ENCODE measurements around the gene SLC22A6.
A peak's percentile ranks its signal among the peaks of the same experiment; 100 is the strongest.

SLC22A6 gene

GRCh38 chr11:62931499-62932278 lies 53.1 kb downstream of the SLC22A6 start:
- Histone ChIP-seq H2BK120ac (ENCODE audit: low read depth, low read length) (no peak overlapping the region), H3K27me3 (ENCODE audit: control insufficient read depth in 3 of 3, insufficient read depth in 3 of 3, low read depth in 1 of 3, low read length in 3 of 3) (peaks cover 6 to 50% (median 19%) of the 10 kb centered on the region in 3 experiments)
- WGBS, 2 donors (ENCODE audit: extremely low coverage in 2 of 2, insufficient read length in 2 of 2, insufficient replicate concordance in 1 of 2) = no CpG with 5 or more reads among the region's 8 CpGs

GRCh38 chr11:62930666-62931065 lies 54.1 kb downstream of the SLC22A6 start:
- H2BK120ac ChIP-seq (ENCODE audit: low read depth, low read length) = no peak overlapping the region
- no peak overlapping the region for H4K8ac ChIP-seq (ENCODE audit: low read depth, low read length)
- H3K14ac ChIP-seq (ENCODE audit: low read length) = no peak overlapping the region
- no peak overlapping the region for H3K4me3 ChIP-seq (ENCODE audit: low read length in 2 of 2)
- H3K18ac ChIP-seq (ENCODE audit: low read length) = no peak overlapping the region
- peaks cover 16 to 60% (median 29%) of the 10 kb centered on the region in 3 experiments for H3K27me3 ChIP-seq (ENCODE audit: control insufficient read depth in 3 of 3, insufficient read depth in 3 of 3, low read depth in 1 of 3, low read length in 3 of 3)
- H3K36me3 ChIP-seq (replicated peaks in 1 of 2; ENCODE audit: control insufficient read depth in 2 of 2, insufficient read depth in 2 of 2, low read length in 2 of 2) = no peaks in the 10 kb centered on the region
- H3K9me3 ChIP-seq (replicated peaks in 1 of 2; ENCODE audit: control insufficient read depth in 2 of 2, insufficient read depth in 1 of 2, low read depth in 1 of 2, low read length in 2 of 2) = peaks cover 0 to 1% of the 10 kb centered on the region in 2 donors
- no peak overlapping the region for H2AK5ac ChIP-seq (ENCODE audit: low read depth, low read length)
- no peak overlapping the region for H2AFZ ChIP-seq (ENCODE audit: low read length)
- no CpG with 5 or more reads among the region's 1 CpG for WGBS, 2 donors (ENCODE audit: extremely low coverage in 2 of 2, insufficient read length in 2 of 2, insufficient replicate concordance in 1 of 2)
- H3K4me2 ChIP-seq (ENCODE audit: insufficient read depth, low read length, poor library complexity, severe bottlenecking) = no peak overlapping the region
- no peak overlapping the region for H3K27ac ChIP-seq (replicated peaks; ENCODE audit: low read length)
- H2BK12ac ChIP-seq (ENCODE audit: low read length) = no peak overlapping the region
- H3K23ac ChIP-seq (ENCODE audit: low read depth, low read length, poor library complexity) = no peak overlapping the region
- no peak overlapping the region for H3K9ac ChIP-seq (ENCODE audit: low read depth, low read length, poor library complexity)
- no peaks in the 10 kb centered on the region for H3K79me1 ChIP-seq (ENCODE audit: low read depth, low read length)
- no peak overlapping the region for H3K4ac ChIP-seq (ENCODE audit: low read length)
- H2BK5ac ChIP-seq (ENCODE audit: low read length) = no peak overlapping the region
- no peak overlapping the region for H2BK15ac ChIP-seq (ENCODE audit: low read length)
- peaks cover 0 to 16% of the 10 kb centered on the region in 2 donors for H3K4me1 ChIP-seq (ENCODE audit: control insufficient read depth in 2 of 2, insufficient read depth in 1 of 2, low read depth in 1 of 2, low read length in 2 of 2)
- DNase-seq (ENCODE audit: low spot score) = no peak
- no peak overlapping the region for H4K91ac ChIP-seq (ENCODE audit: low read depth, low read length, poor library complexity)

More at GRCh38 chr11:62931499-62932278, 53.1 kb downstream of the SLC22A6 start:
- peaks cover 0 to 1% of the 10 kb centered on the region in 2 donors for H3K9me3 ChIP-seq (replicated peaks in 1 of 2; ENCODE audit: control insufficient read depth in 2 of 2, insufficient read depth in 1 of 2, low read depth in 1 of 2, low read length in 2 of 2)
- H2BK5ac ChIP-seq (ENCODE audit: low read length) = no peak overlapping the region
- no peak overlapping the region for H3K23ac ChIP-seq (ENCODE audit: low read depth, low read length, poor library complexity)
- no peak overlapping the region for H3K4ac ChIP-seq (ENCODE audit: low read length)
- no peak overlapping the region for H3K4me3 ChIP-seq (ENCODE audit: low read length in 2 of 2)
- no peak overlapping the region for H3K27ac ChIP-seq (replicated peaks; ENCODE audit: low read length)
- no peak overlapping the region for H2AK5ac ChIP-seq (ENCODE audit: low read depth, low read length)
- H4K91ac ChIP-seq (ENCODE audit: low read depth, low read length, poor library complexity) = no peak overlapping the region
- H3K36me3 ChIP-seq (replicated peaks in 1 of 2; ENCODE audit: control insufficient read depth in 2 of 2, insufficient read depth in 2 of 2, low read length in 2 of 2) = no peaks in the 10 kb centered on the region
- H2BK15ac ChIP-seq (ENCODE audit: low read length) = no peak overlapping the region
- H4K8ac ChIP-seq (ENCODE audit: low read depth, low read length) = no peak overlapping the region
- H3K18ac ChIP-seq (ENCODE audit: low read length) = no peak overlapping the region
- H2BK12ac ChIP-seq (ENCODE audit: low read length) = no peak overlapping the region
- peaks cover 0 to 9% of the 10 kb centered on the region in 2 donors for H3K4me1 ChIP-seq (ENCODE audit: control insufficient read depth in 2 of 2, insufficient read depth in 1 of 2, low read depth in 1 of 2, low read length in 2 of 2)
- H3K4me2 ChIP-seq (ENCODE audit: insufficient read depth, low read length, poor library complexity, severe bottlenecking) = no peak overlapping the region
- no peak overlapping the region for H3K14ac ChIP-seq (ENCODE audit: low read length)
- no peak overlapping the region for H2AFZ ChIP-seq (ENCODE audit: low read length)
- no peaks in the 10 kb centered on the region for H3K79me1 ChIP-seq (ENCODE audit: low read depth, low read length)
- no peak overlapping the region for H3K9ac ChIP-seq (ENCODE audit: low read depth, low read length, poor library complexity)
- DNase-seq (ENCODE audit: low spot score) = no peak

DNA sequence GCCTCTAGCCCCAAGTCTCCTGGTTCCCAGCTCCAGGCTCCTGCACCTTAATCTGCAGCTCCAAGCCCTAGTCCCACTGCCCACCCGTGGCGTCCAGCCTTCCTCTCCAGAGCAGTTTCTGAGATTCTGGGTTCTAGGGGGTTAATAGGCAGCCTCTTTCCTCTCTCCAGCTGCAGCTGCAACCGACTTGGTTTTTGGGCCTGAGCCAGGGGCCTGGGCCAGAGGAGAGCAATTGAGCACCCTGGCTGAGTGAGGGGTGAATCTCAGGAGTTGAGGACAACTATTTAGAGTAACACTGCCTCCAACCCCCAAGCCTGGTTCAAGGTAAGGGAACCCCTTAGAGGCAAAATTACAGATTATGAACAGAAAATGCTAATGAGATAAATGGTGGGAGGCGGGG lies 54.6 kb downstream of the SLC22A6 start:
- Histone ChIP-seq H3K79me1 (ENCODE audit: low read depth, low read length) (no peaks in the 10 kb centered on the region), H4K8ac (ENCODE audit: low read depth, low read length) (no peak overlapping the region), H3K9ac (ENCODE audit: low read depth, low read length, poor library complexity) (no peak overlapping the region), H3K27me3 (ENCODE audit: control insufficient read depth in 3 of 3, insufficient read depth in 3 of 3, low read depth in 1 of 3, low read length in 3 of 3) (peaks cover 19 to 66% (median 34%) of the 10 kb centered on the region in 3 experiments), H4K91ac (ENCODE audit: low read depth, low read length, poor library complexity) (no peak overlapping the region), H3K4ac (ENCODE audit: low read length) (no peak overlapping the region), H3K4me1 (ENCODE audit: control insufficient read depth in 2 of 2, insufficient read depth in 1 of 2, low read depth in 1 of 2, low read length in 2 of 2) (peaks cover 0 to 18% of the 10 kb centered on the region in 2 donors), H3K23ac (ENCODE audit: low read depth, low read length, poor library complexity) (no peak overlapping the region), H2AFZ (ENCODE audit: low read length) (no peak overlapping the region), H3K9me3 (replicated peaks in 1 of 2; ENCODE audit: control insufficient read depth in 2 of 2, insufficient read depth in 1 of 2, low read depth in 1 of 2, low read length in 2 of 2) (peaks cover 0 to 1% of the 10 kb centered on the region in 2 donors), H3K18ac (ENCODE audit: low read length) (no peak overlapping the region), H2BK12ac (ENCODE audit: low read length) (peak overlapping the region; percentile 30), H3K4me3 (ENCODE audit: low read length in 2 of 2) (no peak overlapping the region), H3K27ac (replicated peaks; ENCODE audit: low read length) (no peak overlapping the region), H2AK5ac (ENCODE audit: low read depth, low read length) (no peak overlapping the region), H2BK15ac (ENCODE audit: low read length) (no peak overlapping the region), H3K4me2 (ENCODE audit: insufficient read depth, low read length, poor library complexity, severe bottlenecking) (no peak overlapping the region), H3K36me3 (replicated peaks in 1 of 2; ENCODE audit: control insufficient read depth in 2 of 2, insufficient read depth in 2 of 2, low read length in 2 of 2) (no peaks in the 10 kb centered on the region), H2BK5ac (ENCODE audit: low read length) (no peak overlapping the region), H3K14ac (ENCODE audit: low read length) (no peak overlapping the region), H2BK120ac (ENCODE audit: low read depth, low read length) (no peak overlapping the region)
- DNase-seq (ENCODE audit: low spot score) = no peak
- no CpG with 5 or more reads among the region's 4 CpGs for WGBS, 2 donors (ENCODE audit: extremely low coverage in 2 of 2, insufficient read length in 2 of 2, insufficient replicate concordance in 1 of 2)

GRCh38 chr11:62928011-62928410 lies 56.8 kb downstream of the SLC22A6 start:
- Histone ChIP-seq H3K9me3 (replicated peaks in 1 of 2; ENCODE audit: control insufficient read depth in 2 of 2, insufficient read depth in 1 of 2, low read depth in 1 of 2, low read length in 2 of 2) (peaks cover under 1 to 1% of the 10 kb centered on the region in 2 donors), H3K4me2 (ENCODE audit: insufficient read depth, low read length, poor library complexity, severe bottlenecking) (no peak overlapping the region), H3K27ac (replicated peaks; ENCODE audit: low read length) (no peak overlapping the region), H2AFZ (ENCODE audit: low read length) (no peak overlapping the region), H2BK5ac (ENCODE audit: low read length) (no peak overlapping the region), H3K79me1 (ENCODE audit: low read depth, low read length) (no peaks in the 10 kb centered on the region), H3K4me3 (ENCODE audit: low read length in 2 of 2) (no peak overlapping the region), H4K8ac (ENCODE audit: low read depth, low read length) (no peak overlapping the region), H3K23ac (ENCODE audit: low read depth, low read length, poor library complexity) (no peak overlapping the region), H3K4ac (ENCODE audit: low read length) (no peak overlapping the region), H3K18ac (ENCODE audit: low read length) (no peak overlapping the region), H4K91ac (ENCODE audit: low read depth, low read length, poor library complexity) (no peak overlapping the region), H3K14ac (ENCODE audit: low read length) (no peak overlapping the region), H3K27me3 (ENCODE audit: control insufficient read depth in 3 of 3, insufficient read depth in 3 of 3, low read depth in 1 of 3, low read length in 3 of 3) (peaks cover 24 to 83% (median 54%) of the 10 kb centered on the region in 3 experiments), H3K4me1 (ENCODE audit: control insufficient read depth in 2 of 2, insufficient read depth in 1 of 2, low read depth in 1 of 2, low read length in 2 of 2) (peaks cover 0 to 23% of the 10 kb centered on the region in 2 donors), H2BK120ac (ENCODE audit: low read depth, low read length) (no peak overlapping the region), H2BK12ac (ENCODE audit: low read length) (no peak overlapping the region), H2AK5ac (ENCODE audit: low read depth, low read length) (no peak overlapping the region), H2BK15ac (ENCODE audit: low read length) (no peak overlapping the region), H3K36me3 (replicated peaks in 1 of 2; ENCODE audit: control insufficient read depth in 2 of 2, insufficient read depth in 2 of 2, low read length in 2 of 2) (no peaks in the 10 kb centered on the region), H3K9ac (ENCODE audit: low read depth, low read length, poor library complexity) (no peak overlapping the region)
- no CpG with 5 or more reads among the region's 13 CpGs for WGBS, 2 donors (ENCODE audit: extremely low coverage in 2 of 2, insufficient read length in 2 of 2, insufficient replicate concordance in 1 of 2)
- DNase-seq (ENCODE audit: low spot score) = no peak
